HG03565 (cell line): ENCODE measurements around the gene CALHM6.

Source experiments
- ATAC-seq: cut with Tn5 transposase; IDR thresholded peaks from one replicate; pipeline ENCODE4 v1.9.1; 2021; ENCODE audit warnings: mild to moderate bottlenecking, moderate library complexity; ENCODE audit not compliant: unreplicated experiment

The CALHM6 gene

GRCh38 chr6:116461331-116461931 is at the start of gene CALHM6:
CALHM6 (plus strand) TSS chr6:116461375; CDS start chr6:116461930, 555 bp downstream.
- ATAC-seq: no peak

GRCh38 chr6:116412270-116412669 is 48.9 kb upstream of the CALHM6 start:
- ATAC-seq: no peak

GRCh38 chr6:116413357-116413756 is 47.8 kb upstream of the CALHM6 start:
- ATAC-seq: no peak

GRCh38 chr6:116417661-116418060 is 43.5 kb upstream of the CALHM6 start:
- no peak for ATAC-seq

GRCh38 chr6:116419069-116419786 is 41.9 kb upstream of the CALHM6 start:
- ATAC-seq: no peak

GRCh38 chr6:116420341-116420740 is 40.8 kb upstream of the CALHM6 start:
- no peak for ATAC-seq

- ATAC-seq: no peak
Observed at GRCh38 chr6:116422238-116422637, 38.9 kb upstream of the CALHM6 start.

GRCh38 chr6:116424001-116424400 is 37.2 kb upstream of the CALHM6 start:
- no peak for ATAC-seq

GRCh38 chr6:116426551-116426950 is 34.6 kb upstream of the CALHM6 start:
- no peak for ATAC-seq

GRCh38 chr6:116429111-116429510 is 32.1 kb upstream of the CALHM6 start:
- no peak for ATAC-seq

GRCh38 chr6:116430860-116431259 is 30.3 kb upstream of the CALHM6 start:
- no peak for ATAC-seq

GRCh38 chr6:116431964-116432595 is 29.1 kb upstream of the CALHM6 start:
- no peak for ATAC-seq

- ATAC-seq: no peak
Observed at GRCh38 chr6:116433206-116433712, 27.9 kb upstream of the CALHM6 start.

GRCh38 chr6:116434056-116434725 is 27.0 kb upstream of the CALHM6 start:
- ATAC-seq: no peak

GRCh38 chr6:116436586-116436985 is 24.6 kb upstream of the CALHM6 start:
- ATAC-seq: no peak

- no peak for ATAC-seq
Observed at GRCh38 chr6:116437656-116438055, 23.5 kb upstream of the CALHM6 start.

GRCh38 chr6:116438590-116439448 is 22.4 kb upstream of the CALHM6 start:
- ATAC-seq: no peak

GRCh38 chr6:116439522-116440051 is 21.6 kb upstream of the CALHM6 start:
- no peak for ATAC-seq

GRCh38 chr6:116443105-116443504 is 18.1 kb upstream of the CALHM6 start:
- ATAC-seq: no peak

GRCh38 chr6:116444092-116444491 is 17.1 kb upstream of the CALHM6 start:
- ATAC-seq: peak; percentile 41
